Measurements from ENCODE around the gene KMT2B. TPM values are rescaled to one million over a fixed set of nuclear protein-coding genes. Genes with fewer than 3 reads are reported as not detected.

Gene KMT2B
- total RNA-seq, 1 donor from 2014 or later = 7.3 TPM

DNA sequence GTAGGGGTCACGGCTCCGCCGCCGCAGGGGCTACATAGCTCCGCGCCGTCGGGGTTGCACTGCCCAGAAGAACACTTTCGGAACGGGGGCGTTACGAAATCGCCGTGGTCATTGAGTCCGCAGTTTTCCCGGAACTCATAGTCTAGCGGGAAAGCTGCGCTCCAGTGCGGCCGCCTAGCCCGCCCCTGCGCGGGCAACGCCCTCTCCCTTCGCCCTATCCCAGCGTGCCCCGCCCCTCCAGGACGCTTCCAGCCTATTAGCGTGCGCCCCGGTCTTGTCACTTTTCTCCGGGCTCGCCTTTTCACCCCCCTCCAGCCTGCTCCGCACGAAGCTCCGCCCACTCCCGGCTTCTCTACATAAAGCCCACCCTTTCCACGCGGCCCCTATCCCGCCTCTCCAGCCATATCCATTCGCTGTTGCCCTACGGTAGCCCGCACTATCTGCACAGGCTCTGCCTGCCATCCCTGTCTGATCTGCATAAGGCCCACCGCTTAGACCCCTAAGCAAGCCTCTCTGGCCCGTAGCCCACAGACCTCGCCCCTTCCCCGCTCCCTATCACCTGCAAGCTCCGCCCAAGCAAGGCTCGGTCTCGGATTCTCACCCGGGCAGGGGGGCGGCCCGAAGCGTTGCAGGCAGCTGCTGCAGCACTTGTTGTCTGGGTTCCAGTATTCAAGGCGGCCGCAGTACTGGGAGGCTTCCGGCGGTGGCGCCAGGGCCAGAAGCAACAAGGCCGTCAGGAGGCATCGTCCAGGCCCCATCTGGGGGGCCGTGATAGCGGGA, 22.8 kb downstream of the KMT2B start:
- DNase-seq = peak; percentile 96

- DNase-seq = no peak
Observed at GRCh38 chr19:35741203-35741515, 23.4 kb downstream of the KMT2B start.

- no peak for DNase-seq
Observed at GRCh38 chr19:35742121-35742724, 24.4 kb downstream of the KMT2B start, which contains the start of gene IGFLR1. Gene IGFLR1 (minus strand): TSS chr19:35742452. CDS start chr19:35741180, 1,272 bp downstream.

GRCh38 chr19:35743640-35744429, 26.0 kb downstream of the KMT2B start:
- DNase-seq = no peak

GRCh38 chr19:35744430-35745327, 26.9 kb downstream of the KMT2B start:
- DNase-seq = peak; percentile 97

- DNase-seq = peak; percentile 100
Observed at GRCh38 chr19:35745328-35746086, 27.7 kb downstream of the KMT2B start, which contains the start of the genes PSENEN and U2AF1L4. Gene PSENEN (plus strand): TSS chr19:35745651. CDS start chr19:35745931, 280 bp downstream. Gene U2AF1L4 (minus strand): TSS chr19:35745418. CDS start chr19:35745391, 27 bp downstream.

DNA sequence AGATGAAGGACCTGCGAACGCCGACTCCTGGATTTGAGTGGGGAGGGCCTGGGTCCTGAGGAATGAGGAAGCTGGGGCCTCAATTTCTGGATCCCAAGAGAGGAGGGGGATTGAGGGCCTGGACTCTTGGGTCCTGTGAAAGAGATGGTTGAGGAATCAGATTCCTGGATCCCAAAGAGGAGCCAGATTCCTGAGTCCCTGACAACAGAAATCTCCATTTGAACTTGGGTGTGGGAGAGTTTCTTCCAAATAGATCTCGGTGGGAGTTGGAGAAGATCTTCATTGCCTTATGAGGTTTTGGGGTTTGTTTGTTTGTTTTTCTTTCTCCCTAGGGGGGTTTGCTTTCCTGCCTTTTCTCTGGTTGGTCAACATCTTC, 28.3 kb downstream of the KMT2B start:
- no peak for DNase-seq

DNA sequence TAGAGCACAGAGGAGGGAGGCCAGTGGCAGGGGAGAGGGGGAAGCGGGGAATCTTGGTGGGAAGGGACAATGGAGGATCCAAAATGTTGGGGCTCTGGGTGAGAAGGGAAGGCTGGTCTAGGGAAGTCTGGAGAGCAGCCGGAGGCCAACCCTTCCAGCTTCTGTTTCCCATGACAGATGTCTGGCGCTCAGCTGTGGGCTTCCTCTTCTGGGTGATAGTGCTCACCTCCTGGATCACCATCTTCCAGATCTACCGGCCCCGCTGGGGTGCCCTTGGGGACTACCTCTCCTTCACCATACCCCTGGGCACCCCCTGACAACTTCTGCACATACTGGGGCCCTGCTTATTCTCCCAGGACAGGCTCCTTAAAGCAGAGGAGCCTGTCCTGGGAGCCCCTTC, 28.7 kb downstream of the KMT2B start:
- DNase-seq = no peak

DNA sequence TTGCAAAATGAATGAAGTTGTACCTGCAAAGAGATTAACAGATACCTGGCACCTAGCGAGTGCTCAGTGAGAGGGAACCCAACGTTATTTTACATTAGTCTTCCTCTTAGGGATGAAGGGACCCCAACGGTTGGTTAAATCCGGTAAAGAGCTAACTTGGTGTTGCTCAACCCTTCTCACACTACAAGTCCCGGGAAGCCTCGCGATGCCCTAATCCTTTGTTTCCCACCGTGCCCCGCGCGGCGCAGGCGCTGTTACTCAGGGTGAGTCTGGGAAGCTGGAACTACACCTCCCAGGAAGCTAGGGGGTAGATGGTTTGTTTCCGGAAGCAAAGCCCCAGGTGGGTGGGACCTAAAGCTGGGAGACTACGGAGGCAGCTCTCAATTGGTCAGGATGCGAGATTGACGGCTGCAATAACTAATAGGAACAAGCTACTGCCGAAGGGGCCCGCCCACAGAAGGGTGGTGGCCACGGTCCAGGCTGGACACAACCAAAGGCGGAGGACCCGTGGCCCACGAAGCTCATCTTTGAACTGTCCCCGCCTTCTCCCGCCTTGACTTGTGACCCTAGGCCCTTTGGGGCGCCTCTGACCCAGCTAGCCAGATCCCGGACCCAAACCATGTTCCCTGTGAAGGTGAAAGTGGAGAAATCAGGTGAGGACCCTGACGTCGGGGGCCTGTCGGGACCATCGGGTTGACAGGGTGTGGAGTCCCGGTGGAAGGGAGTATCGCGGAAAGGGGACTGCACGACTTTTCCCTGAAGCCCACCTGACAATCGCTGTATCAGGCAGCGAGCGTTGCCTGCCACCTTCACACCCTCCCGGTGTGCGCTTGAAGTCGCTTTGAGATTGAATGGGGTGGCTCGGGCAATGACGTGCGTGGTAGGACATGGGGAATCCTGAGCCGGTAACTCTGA, 30.6 kb downstream of the KMT2B start, which contains the start of gene LIN37:
Gene LIN37, plus strand, starts transcription at position 471 of the 915 bp plus-strand sequence. Its CDS starts 149 bp downstream, at position 620.
- peak; percentile 100 for DNase-seq

GRCh38 chr19:35750167-35750566, 32.4 kb downstream of the KMT2B start:
- DNase-seq = no peak

DNA sequence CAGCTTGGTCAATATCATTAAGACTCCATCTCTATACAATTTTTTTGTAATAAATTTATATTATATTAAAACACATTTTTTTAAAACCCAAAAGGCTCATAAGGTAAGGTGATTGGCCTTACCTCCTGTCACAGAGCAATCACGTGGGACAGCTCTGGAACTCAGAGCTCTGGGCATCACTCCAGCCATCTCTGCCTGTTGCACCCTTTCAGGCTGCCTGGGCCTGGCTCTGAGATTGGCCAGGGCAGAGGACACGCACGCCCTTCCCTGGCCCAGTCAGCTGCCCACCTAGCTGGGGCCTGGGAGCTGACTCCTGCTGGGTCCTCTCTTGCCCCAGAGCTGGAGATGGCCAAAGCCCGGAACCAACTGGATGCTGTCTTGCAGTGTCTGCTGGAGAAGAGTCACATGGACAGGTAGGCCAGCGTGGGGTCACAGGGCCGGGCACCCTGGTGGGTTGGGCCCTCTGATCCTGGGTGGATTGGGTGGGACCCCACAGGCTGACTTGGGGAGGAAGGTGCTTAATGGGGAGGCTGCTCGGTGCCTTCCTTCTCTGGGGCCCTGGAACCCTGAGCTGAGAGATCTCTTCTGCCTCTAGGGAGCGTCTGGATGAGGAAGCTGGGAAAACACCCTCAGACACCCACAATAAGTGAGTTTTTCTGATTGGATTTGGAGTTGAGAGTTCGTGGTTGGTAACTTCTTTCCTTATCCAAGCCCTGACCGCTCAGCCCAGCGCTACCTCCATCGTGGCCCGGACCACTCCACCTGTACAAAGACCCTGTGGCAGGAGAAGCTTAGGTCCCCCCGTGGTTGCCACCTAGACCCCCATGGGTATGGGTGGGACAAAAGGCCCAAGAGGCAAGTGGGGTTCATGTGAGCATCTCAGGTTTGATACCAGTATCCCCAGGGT, 34.3 kb downstream of the KMT2B start:
- no peak for DNase-seq

- DNase-seq = no peak
Observed at GRCh38 chr19:35752746-35753350, 35.0 kb downstream of the KMT2B start.

GRCh38 chr19:35753634-35754369, 36.0 kb downstream of the KMT2B start:
- DNase-seq = no peak

GRCh38 chr19:35754370-35755130, 36.7 kb downstream of the KMT2B start:
- no peak for DNase-seq

DNA sequence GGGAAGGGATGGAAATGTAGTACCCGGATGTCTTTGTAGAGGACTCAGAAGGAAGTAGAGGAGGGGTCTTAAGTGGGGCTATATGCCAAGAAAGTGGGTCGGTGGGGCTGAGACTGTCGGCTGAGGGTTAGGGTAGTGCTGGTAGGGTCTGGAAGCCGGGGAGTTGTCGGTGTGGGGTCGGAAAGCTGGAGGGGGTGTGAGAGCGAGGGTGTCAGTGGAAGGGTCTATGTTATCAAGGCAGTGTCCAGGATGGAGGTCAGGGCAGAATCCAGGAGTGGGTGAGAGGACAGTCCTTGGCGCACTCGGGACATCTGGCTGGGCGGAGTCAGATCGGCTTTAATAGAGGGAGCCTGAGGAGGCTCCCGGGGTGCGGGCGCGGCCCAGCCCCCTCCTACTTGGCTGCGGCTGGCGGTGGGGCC, 37.3 kb downstream of the KMT2B start:
- no peak for DNase-seq

DNA sequence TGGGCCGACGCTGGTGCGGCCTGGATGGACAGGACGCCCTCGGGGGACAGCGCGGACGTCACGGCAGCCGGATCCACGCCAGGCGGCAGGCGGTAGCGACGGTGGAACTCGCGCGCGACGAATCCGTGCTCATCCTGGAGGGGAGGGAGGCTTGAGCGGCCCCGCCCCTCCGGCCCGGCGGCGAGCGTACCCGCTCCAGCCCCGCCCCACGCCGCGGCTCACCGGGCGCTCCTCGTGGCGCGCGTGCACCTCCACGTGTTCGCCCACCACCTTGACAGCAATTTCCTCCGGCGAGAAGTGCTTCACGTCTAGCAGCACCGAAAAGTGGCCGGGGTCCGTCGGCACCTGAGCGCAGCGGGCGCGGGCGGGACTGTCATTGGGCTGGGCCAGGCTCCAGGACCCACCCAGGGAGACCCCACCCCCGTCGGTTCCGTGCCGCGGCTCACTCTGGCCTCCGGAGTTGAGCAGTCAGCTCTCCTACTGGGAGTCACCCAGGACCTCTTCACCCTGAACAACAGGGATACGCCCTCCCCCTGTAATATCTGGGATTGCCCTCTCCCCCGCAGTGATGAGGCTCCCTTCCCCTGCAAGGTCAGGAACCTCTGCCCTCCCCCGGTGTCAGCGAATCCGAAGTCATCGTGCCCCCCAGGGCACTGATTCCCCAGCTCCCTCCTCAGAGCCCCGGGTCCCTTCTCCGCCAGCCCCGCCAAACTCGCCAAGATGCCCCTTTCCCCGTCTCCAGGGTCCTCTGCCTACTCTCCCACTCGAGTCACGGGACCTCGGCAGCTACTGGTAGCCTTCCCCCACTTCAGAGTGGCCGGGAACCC, 38.0 kb downstream of the KMT2B start:
- DNase-seq = peak; percentile 12
